Large intestine (tissue), 3 donors: ENCODE data around the gene RNF113B. TPM values are rescaled to one million over a fixed set of nuclear protein-coding genes. Genes with fewer than 3 reads are reported as not detected.
A peak's percentile ranks its signal among the peaks of the same experiment; 100 is the strongest.

ENCODE experiments used
- DNase-seq, 2 donors: peaks; one replicate each; pipeline versions ENCODE4 v3.0.0 to v3.0.0-alpha.2; 2013
- H3K27ac ChIP-seq: one replicate; pipeline ENCODE4 v1.5.1; 2013; ENCODE audit warnings: low read length
- H3K27me3 ChIP-seq: 2 replicates; pipeline ENCODE4 v1.6.1; 2013; ENCODE audit warnings: low read length; ENCODE audit not compliant: control insufficient read depth, insufficient read depth
- H3K36me3 ChIP-seq: 2 replicates; pipeline ENCODE4 v1.6.1; 2013; ENCODE audit warnings: low read length; ENCODE audit not compliant: control insufficient read depth, insufficient read depth
- H3K4me1 ChIP-seq: one replicate; pipeline ENCODE4 v1.6.1; 2013; ENCODE audit warnings: low read length; ENCODE audit not compliant: control insufficient read depth, insufficient read depth
- H3K4me3 ChIP-seq: one replicate; pipeline ENCODE4 v1.5.1; 2013; ENCODE audit warnings: low read length
- H3K9me3 ChIP-seq: one replicate; pipeline ENCODE4 v1.6.1; 2013; ENCODE audit warnings: mild to moderate bottlenecking, low read depth, low read length, moderate library complexity; ENCODE audit not compliant: control insufficient read depth
- WGBS: methylation state at CpG from one replicate; pipeline ENCODE4 v1.1.5; 2013; ENCODE audit warnings: low lambda C conversion rate; ENCODE audit not compliant: insufficient coverage; 5-methylcytosine and 5-hydroxymethylcytosine counted together
- polyA plus RNA-seq: library from polyadenylated mRNA; unstranded; fragments of 120-200 nt; gene quantifications from one replicate; pipeline ENCODE4 v1.2.1, GENCODE V29; 2013

The RNF113B gene
- polyA plus RNA-seq, 1 donor, result 0.04 TPM

DNA sequence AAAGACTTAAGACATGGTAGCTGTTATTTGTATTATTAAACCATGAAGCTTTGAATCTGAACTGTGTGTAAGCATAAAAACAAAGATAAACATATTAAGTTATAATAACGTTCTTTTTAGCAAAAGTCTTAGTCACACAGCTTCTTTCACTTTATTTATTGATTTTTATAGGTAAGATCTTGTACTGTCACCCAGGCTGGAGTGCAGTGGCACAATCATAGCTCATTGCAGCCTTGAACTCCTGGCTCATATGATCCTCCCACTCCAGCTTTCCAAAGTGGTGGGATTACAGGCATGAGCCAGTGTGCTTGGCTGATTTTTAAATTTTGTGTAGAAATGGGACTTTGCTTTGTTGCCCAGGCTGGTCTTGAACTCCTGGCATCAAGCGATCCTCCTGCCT, 20.8 kb downstream of the RNF113B start:
- WGBS, result 67% methylated on average over 1 of the region's 2 CpGs
- DNase-seq, result no peak
- H3K27ac ChIP-seq, result no peak overlapping the region
- no peaks in the 10 kb centered on the region for H3K36me3 ChIP-seq
- no peak overlapping the region for H3K4me3 ChIP-seq
- no peaks in the 10 kb centered on the region for H3K4me1 ChIP-seq
- H3K27me3 ChIP-seq, result no peaks in the 10 kb centered on the region
- H3K9me3 ChIP-seq, result no peaks in the 10 kb centered on the region

DNA sequence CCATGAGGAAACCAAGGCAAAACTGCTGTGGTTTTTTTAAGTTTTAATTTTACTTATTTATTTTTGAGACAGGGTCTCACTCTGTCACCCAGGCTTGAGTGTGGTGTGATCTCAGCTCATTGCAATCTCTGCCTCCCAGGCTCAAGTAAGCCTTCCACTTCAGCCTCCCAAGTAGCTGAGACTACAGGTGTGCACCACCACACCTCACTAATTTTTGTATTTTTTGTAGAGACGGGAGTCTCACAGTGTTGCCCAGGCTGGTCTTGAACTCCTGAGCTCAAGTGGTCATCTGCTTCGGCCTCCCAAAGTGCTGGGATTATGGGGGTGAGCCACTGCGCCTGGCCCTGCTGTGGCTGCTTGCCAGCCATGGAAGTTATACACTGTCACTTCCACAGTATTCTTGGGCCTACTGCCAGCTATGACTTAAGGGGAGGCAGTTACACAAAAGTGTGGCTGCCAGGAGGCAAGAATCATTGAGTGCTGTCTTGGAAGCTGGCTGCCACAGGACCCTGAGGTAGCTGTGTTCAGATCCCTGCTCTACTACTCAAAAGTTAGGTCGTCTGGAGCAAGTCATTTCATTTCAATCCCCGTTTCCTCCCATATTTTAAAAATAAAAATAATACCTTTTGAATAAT, 21.5 kb downstream of the RNF113B start:
- no peaks in the 10 kb centered on the region for H3K4me1 ChIP-seq
- no peak overlapping the region for H3K27ac ChIP-seq
- H3K4me3 ChIP-seq, result no peak overlapping the region
- H3K27me3 ChIP-seq, result no peaks in the 10 kb centered on the region
- DNase-seq, result no peak
- no CpG with 5 or more reads among the region's 5 CpGs for WGBS
- no peaks in the 10 kb centered on the region for H3K9me3 ChIP-seq
- H3K36me3 ChIP-seq, result no peaks in the 10 kb centered on the region

DNA sequence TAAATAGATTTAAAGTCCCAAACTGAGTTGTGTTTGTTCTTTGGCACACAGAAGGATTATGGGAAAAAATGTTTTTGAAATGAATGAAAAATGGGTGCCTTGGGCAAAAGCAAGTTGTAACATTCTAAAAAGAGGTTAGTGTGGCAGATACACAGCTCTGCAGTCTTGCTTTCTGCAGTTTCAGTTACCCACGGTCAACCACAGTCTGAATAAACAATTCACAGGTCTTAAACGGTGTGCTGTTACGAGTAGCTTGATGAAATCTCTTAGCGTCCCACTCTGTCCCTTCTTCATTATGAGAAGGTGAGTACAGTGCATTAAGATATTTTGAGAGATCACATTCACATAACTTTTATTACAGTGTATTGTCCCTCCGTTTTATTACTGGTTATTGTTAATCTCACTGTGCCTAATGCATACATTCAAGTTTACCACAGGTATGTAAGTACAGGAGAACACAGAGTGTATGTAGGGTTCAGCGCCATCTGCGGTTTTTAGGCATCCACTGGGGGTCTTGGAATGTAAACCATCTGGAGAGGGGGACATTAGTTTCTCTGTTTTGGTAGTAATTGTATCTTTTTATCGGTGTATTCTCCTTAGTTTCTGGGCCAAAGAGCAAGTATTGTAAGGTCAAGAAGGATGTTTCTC, 26.1 kb downstream of the RNF113B start:
- H3K4me3 ChIP-seq, result no peak overlapping the region
- no peak overlapping the region for H3K27ac ChIP-seq
- H3K9me3 ChIP-seq, result no peaks in the 10 kb centered on the region
- no peaks in the 10 kb centered on the region for H3K4me1 ChIP-seq
- WGBS, result 95% methylated on average over 3 of the region's 8 CpGs
- no peaks in the 10 kb centered on the region for H3K27me3 ChIP-seq
- DNase-seq, result no peak
- no peaks in the 10 kb centered on the region for H3K36me3 ChIP-seq

DNA sequence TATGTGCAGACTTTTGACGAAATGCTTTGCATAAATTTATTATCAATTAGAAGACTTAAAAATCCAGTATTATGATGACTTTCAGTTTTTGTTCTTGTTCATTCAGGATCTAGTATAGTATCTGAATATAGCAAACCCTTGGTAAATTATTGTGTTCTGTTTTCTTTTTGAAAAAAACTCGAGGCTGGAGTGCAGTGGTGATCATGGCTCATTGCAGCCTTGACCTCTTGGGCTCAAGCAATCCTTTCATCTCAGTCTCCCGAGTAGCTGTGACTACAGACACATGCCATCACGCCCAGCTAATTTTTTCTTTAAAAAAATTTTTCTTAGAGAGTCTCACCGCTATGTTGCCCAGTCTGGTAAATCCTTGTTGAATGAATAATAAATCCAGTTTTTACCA, 29.5 kb downstream of the RNF113B start:
- H3K27me3 ChIP-seq, result no peaks in the 10 kb centered on the region
- WGBS, result no CpG with 5 or more reads among the region's 5 CpGs
- no peak overlapping the region for H3K27ac ChIP-seq
- no peaks in the 10 kb centered on the region for H3K4me1 ChIP-seq
- H3K4me3 ChIP-seq, result no peak overlapping the region
- no peak for DNase-seq
- H3K9me3 ChIP-seq, result no peaks in the 10 kb centered on the region
- no peaks in the 10 kb centered on the region for H3K36me3 ChIP-seq

DNA sequence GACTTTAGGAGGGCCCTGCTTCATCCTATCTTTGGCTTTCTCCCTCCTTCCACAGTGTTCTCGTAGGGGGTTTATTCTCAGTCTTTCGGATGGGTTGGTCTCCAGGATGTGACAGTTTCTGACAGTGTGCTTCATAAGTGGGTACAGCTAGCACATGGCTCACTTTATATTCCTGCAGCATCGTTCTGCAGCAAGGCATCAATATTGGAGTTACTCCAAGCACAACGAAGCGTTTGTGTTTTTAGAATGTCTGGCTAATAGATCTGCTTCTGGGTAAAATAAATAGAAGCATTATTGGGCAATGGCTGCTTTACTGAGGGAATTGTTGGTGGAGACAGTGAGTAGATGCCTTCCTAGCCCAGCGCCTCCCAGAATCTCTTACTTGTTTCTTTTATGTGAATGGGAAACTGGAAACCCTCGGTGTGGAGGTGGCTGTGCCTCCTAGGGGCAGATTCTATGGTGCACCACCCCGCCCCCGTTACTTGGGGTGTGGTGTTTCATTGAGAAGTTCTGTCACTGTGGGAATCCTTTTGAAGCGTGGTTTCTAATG, 32.2 kb downstream of the RNF113B start:
- peak overlapping the region; percentile 50 for H3K4me3 ChIP-seq
- no CpG with 5 or more reads among the region's 10 CpGs for WGBS
- H3K27me3 ChIP-seq, result peaks cover 13% of the 10 kb centered on the region
- H3K36me3 ChIP-seq, result no peaks in the 10 kb centered on the region
- H3K27ac ChIP-seq, result no peak overlapping the region
- no peaks in the 10 kb centered on the region for H3K9me3 ChIP-seq
- DNase-seq, result peak in 1 of 2 donors; percentile 11
- peaks cover 3% of the 10 kb centered on the region for H3K4me1 ChIP-seq

DNA sequence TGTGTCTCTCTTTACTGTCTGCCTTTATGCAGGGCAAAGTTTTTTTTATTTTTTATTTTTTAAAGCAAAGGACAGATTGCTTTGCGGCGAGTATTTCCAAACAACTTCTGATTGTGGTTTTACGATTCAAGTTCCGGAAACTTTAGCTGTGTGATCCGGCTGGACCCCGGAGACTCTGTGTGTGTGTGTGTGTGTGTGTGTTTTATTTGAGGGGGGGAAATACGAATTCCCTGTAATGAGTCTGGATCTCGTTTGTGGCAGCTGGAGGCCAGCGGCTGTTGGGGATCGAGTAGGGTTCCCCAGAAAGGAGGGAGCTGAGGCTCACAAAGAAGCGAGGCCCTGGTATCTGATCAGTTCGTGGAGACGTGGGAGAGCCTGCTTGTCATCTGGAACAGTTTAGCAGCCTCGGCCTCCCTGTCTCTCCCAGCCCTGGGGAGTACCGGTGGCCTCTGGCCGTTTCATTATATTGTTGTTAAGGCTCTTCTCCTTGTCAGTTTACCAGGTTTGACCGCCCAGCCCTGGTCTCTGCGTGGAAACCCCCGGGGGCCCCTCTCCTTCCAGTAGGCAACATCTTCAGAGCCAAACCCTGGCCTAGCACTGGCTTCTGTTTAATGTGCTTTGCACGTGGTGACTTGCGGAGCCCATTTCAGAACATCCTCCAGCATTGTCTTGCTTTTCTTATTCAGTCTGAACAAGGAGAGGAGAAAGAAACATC, 32.9 kb downstream of the RNF113B start:
- peak in 1 of 2 donors; percentile 55 for DNase-seq
- no peaks in the 10 kb centered on the region for H3K36me3 ChIP-seq
- peaks cover 13% of the 10 kb centered on the region for H3K27me3 ChIP-seq
- no peaks in the 10 kb centered on the region for H3K9me3 ChIP-seq
- peaks cover 3% of the 10 kb centered on the region for H3K4me1 ChIP-seq
- H3K4me3 ChIP-seq, result peak overlapping the region; percentile 50
- WGBS, result no CpG with 5 or more reads among the region's 21 CpGs
- H3K27ac ChIP-seq, result peak overlapping the region; percentile 2

DNA sequence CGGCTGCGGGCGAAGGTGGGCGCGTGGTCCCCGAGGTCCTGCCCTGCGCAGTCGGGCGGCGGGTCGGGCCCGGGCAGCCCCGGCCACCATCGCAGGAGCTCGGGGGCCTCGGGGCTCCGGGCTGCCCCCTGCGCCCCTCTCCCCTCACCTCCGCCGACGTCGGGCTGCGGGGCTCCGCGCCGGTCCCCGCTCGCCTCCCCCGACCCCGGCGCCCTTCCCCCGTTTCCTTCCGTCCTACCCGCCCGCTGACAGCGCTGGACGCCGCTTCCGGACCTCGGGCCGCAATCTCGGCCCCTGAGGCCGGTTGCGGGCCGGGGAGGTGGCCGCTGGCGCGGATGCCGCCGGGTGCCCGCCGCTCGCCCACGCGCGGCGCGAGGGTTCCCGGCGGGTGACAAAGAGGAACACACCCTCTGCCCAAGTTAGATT, 33.5 kb downstream of the RNF113B start:
- no CpG with 5 or more reads among the region's 60 CpGs for WGBS
- H3K9me3 ChIP-seq, result no peaks in the 10 kb centered on the region
- peak overlapping the region; percentile 50 for H3K4me3 ChIP-seq
- H3K4me1 ChIP-seq, result peaks cover 3% of the 10 kb centered on the region
- H3K27me3 ChIP-seq, result peaks cover 15% of the 10 kb centered on the region
- no peak overlapping the region for H3K27ac ChIP-seq
- peak in 1 of 2 donors; percentile 49 for DNase-seq
- no peaks in the 10 kb centered on the region for H3K36me3 ChIP-seq

DNA sequence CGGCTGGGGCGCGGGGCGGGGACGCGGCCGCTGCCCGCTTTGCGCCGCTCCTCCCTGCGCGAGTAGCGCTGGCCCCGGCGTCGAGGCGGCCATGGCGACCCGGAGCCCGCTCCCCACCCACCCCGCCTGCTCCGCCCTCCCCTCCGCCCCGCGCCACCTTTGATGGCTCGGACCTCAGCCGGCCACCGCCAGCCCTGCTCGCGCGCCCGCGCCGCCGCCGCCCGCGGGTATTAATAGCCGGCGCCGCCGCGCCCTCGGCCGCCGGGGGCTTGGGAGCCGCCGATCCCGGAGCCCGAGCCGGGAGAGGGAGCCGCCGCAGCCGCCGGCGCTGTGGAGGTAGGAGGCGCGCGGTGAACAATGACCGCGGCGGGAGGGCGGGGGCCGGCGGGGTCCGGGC, 33.9 kb downstream of the RNF113B start:
- Histone ChIP-seq H3K4me1 (peaks cover 3% of the 10 kb centered on the region), H3K36me3 (no peaks in the 10 kb centered on the region), H3K27me3 (peaks cover 20% of the 10 kb centered on the region), H3K27ac (no peak overlapping the region), H3K4me3 (no peak overlapping the region), H3K9me3 (no peaks in the 10 kb centered on the region)
- DNase-seq, result no peak
- WGBS, result no CpG with 5 or more reads among the region's 66 CpGs

DNA sequence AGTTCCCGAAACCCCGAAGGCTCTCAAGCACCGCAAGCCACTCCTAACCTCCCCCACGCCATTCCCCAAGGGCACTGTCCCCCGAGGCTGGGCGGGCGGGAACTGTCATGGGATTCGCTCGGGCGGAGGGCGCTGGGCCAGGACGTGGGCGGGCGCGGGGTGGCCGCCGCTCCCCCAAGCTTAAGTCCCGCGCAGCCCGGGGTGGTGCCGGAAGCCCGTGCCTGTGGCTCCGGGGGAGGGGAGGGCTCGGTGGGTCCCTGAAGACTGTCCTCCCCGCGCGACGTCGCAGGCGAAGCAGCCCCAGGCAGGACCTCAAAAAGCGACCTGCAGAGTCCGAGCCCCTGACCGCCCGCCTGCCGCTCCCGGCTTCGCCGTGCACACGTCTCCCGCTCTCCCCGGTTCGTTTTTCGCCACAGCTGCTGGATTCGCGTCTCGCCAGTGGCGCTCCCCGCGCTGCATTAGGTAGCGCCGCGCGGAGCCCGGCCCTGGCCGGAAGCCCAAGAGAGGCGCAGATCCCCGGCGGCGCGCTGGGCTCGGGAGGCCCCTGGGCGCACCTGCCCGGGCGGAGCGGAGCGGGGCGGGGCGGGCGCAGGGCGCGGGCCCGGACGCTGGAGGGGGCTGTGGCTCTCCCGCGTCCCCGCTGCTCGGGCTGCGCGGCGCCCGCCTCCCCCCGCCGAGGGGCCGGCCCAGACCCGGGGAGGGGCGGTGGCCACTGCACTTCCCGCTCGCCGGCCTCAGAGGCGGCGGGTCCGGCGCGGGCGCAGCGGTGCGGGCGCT, 34.5 kb downstream of the RNF113B start, which contains the start of gene FARP1:
TSS of gene FARP1 (plus strand) at position 715 of the 777 bp plus-strand sequence. CDS start 70,149 bp downstream, outside the sequence.
- DNase-seq, result peak; percentile 74 to 88
- Histone ChIP-seq H3K27me3 (peaks cover 22% of the 10 kb centered on the region), H3K9me3 (no peaks in the 10 kb centered on the region), H3K4me3 (peak within 1 kb of the TSS; percentile 73), H3K27ac (peak within 1 kb of the TSS; percentile 61), H3K4me1 (peaks cover 3% of the 10 kb centered on the region), H3K36me3 (no peaks in the 10 kb centered on the region)
- WGBS, result no CpG with 5 or more reads among the region's 98 CpGs
